Hematopoietic multipotent progenitor cell treated with erythropoietin and hydrocortisone succinate and interleukin-3 and kit ligand, for 4 days (in vitro differentiated cells): ENCODE data around the gene ITGAD.

Experiments
- DNase-seq: peaks from one replicate; pipeline ENCODE4 v3.0.0-alpha.2; 2015

Gene ITGAD

GRCh38 chr16:31365131-31365865, 27.8 kb upstream of the ITGAD start:
- no peak for DNase-seq

- DNase-seq = peak; percentile 73
Measured at GRCh38 chr16:31367853-31368252, 25.3 kb upstream of the ITGAD start.

- no peak for DNase-seq
Measured at GRCh38 chr16:31371008-31371407, 22.1 kb upstream of the ITGAD start.

GRCh38 chr16:31371619-31372484, 21.3 kb upstream of the ITGAD start:
- DNase-seq = no peak

GRCh38 chr16:31373235-31373634, 19.9 kb upstream of the ITGAD start:
- DNase-seq = no peak

GRCh38 chr16:31375231-31375630, 17.9 kb upstream of the ITGAD start:
- no peak for DNase-seq

- no peak for DNase-seq
Measured at GRCh38 chr16:31376705-31377104, 16.4 kb upstream of the ITGAD start.

- no peak for DNase-seq
Measured at GRCh38 chr16:31377210-31377903, 15.8 kb upstream of the ITGAD start.

- no peak for DNase-seq
Measured at GRCh38 chr16:31380201-31380600, 12.9 kb upstream of the ITGAD start.

- peak; percentile 82 for DNase-seq
Measured at GRCh38 chr16:31382485-31383161, 10.5 kb upstream of the ITGAD start.

- DNase-seq = no peak
Measured at GRCh38 chr16:31385680-31386079, 7.5 kb upstream of the ITGAD start.

- DNase-seq = peak; percentile 17
Measured at GRCh38 chr16:31386157-31386984, 6.8 kb upstream of the ITGAD start.

GRCh38 chr16:31388535-31388934, 4.6 kb upstream of the ITGAD start:
- no peak for DNase-seq

GRCh38 chr16:31390504-31391041, 2.6 kb upstream of the ITGAD start:
- DNase-seq = no peak

- peak; percentile 30 for DNase-seq
Measured at GRCh38 chr16:31395647-31396046, 2.5 kb downstream of the ITGAD start.

- no peak for DNase-seq
Measured at GRCh38 chr16:31397096-31397660, 4.0 kb downstream of the ITGAD start.

- no peak for DNase-seq
Measured at GRCh38 chr16:31397701-31398100, 4.6 kb downstream of the ITGAD start.

- peak; percentile 77 for DNase-seq
Measured at GRCh38 chr16:31400191-31400590, 7.1 kb downstream of the ITGAD start.

- peak; percentile 12 for DNase-seq
Measured at GRCh38 chr16:31401436-31401835, 8.3 kb downstream of the ITGAD start.

GRCh38 chr16:31402687-31403086, 9.6 kb downstream of the ITGAD start:
- no peak for DNase-seq

GRCh38 chr16:31403590-31404352, 10.6 kb downstream of the ITGAD start:
- no peak for DNase-seq
